OCI-LY1 (cell line): ENCODE measurements around the gene COL23A1.

Experiments used
- H2AFZ ChIP-seq: fragments of 200-600 bp; sonication (generic), shearing (Covaris generic); 2 replicates; pipeline ENCODE4 v1.6.0; 2014; ENCODE audit warnings: antibody characterized with exemption, mild to moderate bottlenecking, low read length
- H3F3A ChIP-seq: fragments of 200-600 bp; sonication (generic), shearing (Covaris generic); 2 replicates; pipeline ENCODE4 v1.6.0; 2014; ENCODE audit warnings: mild to moderate bottlenecking, antibody characterized with exemption, low read length, moderate library complexity; ENCODE audit not compliant: insufficient read depth
- H3K27ac ChIP-seq: fragments of 200-600 bp; sonication (generic); 2 replicates; pipeline ENCODE4 v1.5.1; 2014; ENCODE audit warnings: low read length, mixed run types, mild to moderate bottlenecking, low read depth; ENCODE audit not compliant: poor library complexity, severe bottlenecking
- H3K27me3 ChIP-seq: fragments of 200-600 bp; sonication (generic); 2 replicates; pipeline ENCODE4 v1.6.0; 2014; ENCODE audit warnings: antibody characterized with exemption, mild to moderate bottlenecking, low read length, moderate library complexity; ENCODE audit not compliant: insufficient read depth
- H3K36me3 ChIP-seq: fragments of 200-600 bp; sonication (generic); 2 replicates; pipeline ENCODE4 v1.6.1; 2014; ENCODE audit warnings: mild to moderate bottlenecking, antibody characterized with exemption, low read length, moderate library complexity, mixed read lengths; ENCODE audit not compliant: insufficient read depth
- H3K4me1 ChIP-seq: fragments of 200-600 bp; sonication (generic); 2 replicates; pipeline ENCODE4 v1.5.1; 2014; ENCODE audit warnings: mild to moderate bottlenecking, low read length, moderate library complexity; ENCODE audit not compliant: insufficient read depth, severe bottlenecking
- H3K4me2 ChIP-seq: fragments of 200-600 bp; sonication (generic), shearing (Covaris generic); 2 replicates; pipeline ENCODE4 v1.6.1; 2014; ENCODE audit warnings: low read length
- H3K4me3 ChIP-seq: fragments of 200-600 bp; sonication (generic); 2 replicates; pipeline ENCODE4 v1.5.1; 2014; ENCODE audit warnings: low read length, low read depth, mild to moderate bottlenecking, mixed read lengths; ENCODE audit not compliant: poor library complexity, severe bottlenecking
- H3K79me2 ChIP-seq: fragments of 200-600 bp; shearing (Covaris generic); 2 replicates; pipeline ENCODE4 v1.6.1; 2016; ENCODE audit warnings: mixed run types, low read length, mixed read lengths; ENCODE audit not compliant: insufficient read depth
- H3K9ac ChIP-seq: fragments of 200-600 bp; sonication (generic), shearing (Covaris generic); 2 replicates; pipeline ENCODE4 v1.6.1; 2014; ENCODE audit warnings: mild to moderate bottlenecking, low read length, mixed read lengths
- H3K9me2 ChIP-seq: fragments of 200-600 bp; sonication (generic), shearing (Covaris generic); 2 replicates; pipeline ENCODE4 v1.6.1; 2014; ENCODE audit warnings: low read depth, mild to moderate bottlenecking, low read length, mixed read lengths
- H3K9me3 ChIP-seq: fragments of 200-600 bp; shearing (Covaris generic); 2 replicates; pipeline ENCODE4 v1.6.1; 2014; ENCODE audit warnings: low read length, mixed read lengths
- H4K20me1 ChIP-seq: fragments of 200-600 bp; sonication (generic), shearing (Covaris generic); 2 replicates; pipeline ENCODE4 v1.6.0; 2016; ENCODE audit warnings: mild to moderate bottlenecking, low read length; ENCODE audit not compliant: insufficient read depth
- CTCF ChIP-seq: fragments of 200-600 bp; sonication (generic), shearing (Covaris generic); IDR thresholded peaks from 2 replicates; pipeline ENCODE4 v1.5.1; 2017; ENCODE audit warnings: mild to moderate bottlenecking, antibody characterized with exemption, low read length, moderate library complexity, mixed read lengths
- EZH2 ChIP-seq: fragments of 200-600 bp; sonication (generic), shearing (Covaris generic); IDR thresholded peaks from 2 replicates; pipeline ENCODE4 v1.8.0; 2017; ENCODE audit warnings: borderline replicate concordance, mixed run types, mild to moderate bottlenecking, antibody characterized with exemption, low read length, moderate library complexity, mixed read lengths

COL23A1 gene

DNA sequence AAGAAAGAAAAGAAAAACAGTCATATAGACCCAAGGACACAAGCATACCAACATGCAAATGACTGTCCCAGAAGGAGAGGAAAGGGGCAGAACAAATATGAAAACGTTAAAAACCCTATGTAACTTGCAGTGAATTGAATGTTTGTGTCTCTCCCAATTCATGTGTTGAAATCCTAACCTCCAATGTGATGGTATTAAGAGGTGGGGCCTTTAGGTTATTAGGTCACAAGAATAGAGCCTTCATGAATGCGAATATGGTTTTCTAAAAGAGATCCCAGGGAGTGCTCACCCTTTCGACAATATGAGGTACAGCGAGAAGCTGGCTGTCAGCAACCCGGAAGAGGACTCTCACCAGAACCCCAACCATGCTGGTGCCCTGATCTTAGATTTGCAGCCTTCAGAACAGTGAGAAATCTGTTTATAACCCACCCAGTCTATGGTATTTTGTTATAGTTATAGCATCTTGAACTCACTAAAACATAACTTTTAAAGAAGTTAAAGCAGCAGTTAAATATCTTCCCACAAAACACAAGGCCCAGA, 371.9 kb downstream of the COL23A1 start:
- no peaks in the 10 kb centered on the region for H3K9me2 ChIP-seq
- peaks cover 69% of the 10 kb centered on the region for H3K36me3 ChIP-seq
- H3K4me1 ChIP-seq = peaks cover 18% of the 10 kb centered on the region
- no peak overlapping the region for H3K27ac ChIP-seq
- H3K79me2 ChIP-seq = no peaks in the 10 kb centered on the region
- H2AFZ ChIP-seq = no peak overlapping the region
- TF ChIP-seq EZH2 (no peak), CTCF (no peak)
- no peaks in the 10 kb centered on the region for H3K27me3 ChIP-seq
- H4K20me1 ChIP-seq = no peaks in the 10 kb centered on the region
- 0 out of 2 replicates have a peak, but pooled peaks cover 9% of the 10 kb centered on the region for H3F3A ChIP-seq
- no peak overlapping the region for H3K4me2 ChIP-seq
- no peak overlapping the region for H3K9ac ChIP-seq
- no peak overlapping the region for H3K4me3 ChIP-seq
- no peaks in the 10 kb centered on the region for H3K9me3 ChIP-seq

- H4K20me1 ChIP-seq = no peaks in the 10 kb centered on the region
- H3K4me3 ChIP-seq = no peak overlapping the region
- peaks cover 18% of the 10 kb centered on the region for H3K4me1 ChIP-seq
- H3K27ac ChIP-seq = peak overlapping the region; percentile 48
- H3K9ac ChIP-seq = no peak overlapping the region
- H2AFZ ChIP-seq = no peak overlapping the region
- H3K9me2 ChIP-seq = no peaks in the 10 kb centered on the region
- H3K79me2 ChIP-seq = no peaks in the 10 kb centered on the region
- no peaks in the 10 kb centered on the region for H3K27me3 ChIP-seq
- H3K9me3 ChIP-seq = no peaks in the 10 kb centered on the region
- 0 out of 2 replicates have a peak, but pooled peaks cover 10% of the 10 kb centered on the region for H3F3A ChIP-seq
- no peak overlapping the region for H3K4me2 ChIP-seq
- peaks cover 74% of the 10 kb centered on the region for H3K36me3 ChIP-seq
- TF ChIP-seq EZH2 = no peak
- TF ChIP-seq CTCF = no peak
These were observed 373.4 kb downstream of the COL23A1 start for GRCh38 chr5:178216779-178217178.

GRCh38 chr5:178216088-178216534, 374.1 kb downstream of the COL23A1 start:
- H4K20me1 ChIP-seq = no peaks in the 10 kb centered on the region
- TF ChIP-seq CTCF (no peak), EZH2 (no peak)
- H3K36me3 ChIP-seq = peaks cover 78% of the 10 kb centered on the region
- no peaks in the 10 kb centered on the region for H3K79me2 ChIP-seq
- no peak overlapping the region for H2AFZ ChIP-seq
- 0 out of 2 replicates have a peak, but pooled peaks cover 10% of the 10 kb centered on the region for H3F3A ChIP-seq
- H3K9me3 ChIP-seq = no peaks in the 10 kb centered on the region
- no peak overlapping the region for H3K4me3 ChIP-seq
- H3K9ac ChIP-seq = no peak overlapping the region
- H3K4me1 ChIP-seq = peaks cover 18% of the 10 kb centered on the region
- H3K27me3 ChIP-seq = no peaks in the 10 kb centered on the region
- H3K9me2 ChIP-seq = no peaks in the 10 kb centered on the region
- peak overlapping the region; percentile 21; the same call in 1 of the 2 replicates for H3K4me2 ChIP-seq
- H3K27ac ChIP-seq = peak overlapping the region; percentile 48
